ENCODE data around the gene RING1.

The RING1 gene

DNA sequence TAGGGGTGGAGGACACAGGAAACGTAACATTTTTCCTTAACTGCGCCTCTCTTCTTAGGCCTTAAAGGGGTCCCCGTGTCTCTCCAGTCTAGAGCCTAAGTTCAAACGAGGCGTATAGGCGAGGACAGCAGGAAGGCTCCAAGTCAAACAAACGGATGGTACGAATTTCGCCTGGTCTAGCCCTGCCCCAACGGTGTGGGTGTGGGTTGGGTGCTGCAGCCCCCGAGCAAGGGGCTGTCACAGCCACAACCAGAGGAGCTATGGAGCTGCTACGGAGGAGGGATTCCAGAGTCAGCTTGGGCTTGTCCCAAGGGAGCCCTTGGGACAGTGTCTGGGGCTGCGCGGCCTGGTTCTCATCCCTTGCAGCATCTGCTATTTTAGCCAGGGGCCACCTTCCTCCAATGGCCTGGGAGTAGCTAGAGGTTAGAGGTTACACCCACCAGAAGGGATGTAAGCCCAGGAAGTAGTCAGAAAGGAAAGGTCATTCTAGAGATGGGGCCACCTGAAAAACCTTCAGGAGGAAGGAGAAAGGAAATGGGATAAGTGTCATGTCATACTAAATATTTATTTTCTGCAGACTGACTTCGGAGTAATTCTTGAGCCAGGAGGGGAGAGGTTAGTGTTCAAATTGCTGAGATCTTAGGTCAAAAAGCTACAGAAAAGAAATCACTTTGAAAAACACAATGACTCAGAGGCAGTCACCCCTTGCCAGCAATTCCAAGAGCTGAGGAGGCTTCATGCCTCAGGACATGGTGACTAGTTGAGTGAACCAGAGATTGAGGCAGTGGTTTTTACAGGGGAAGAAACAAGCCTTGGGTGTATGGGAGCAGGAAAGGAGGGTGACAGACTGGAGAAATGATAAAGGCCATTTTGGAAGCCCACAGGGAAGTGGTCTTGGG is 41.7 kb downstream of the RING1 start:
- DNase-seq, result no peak

GRCh38 chr6:33250731-33251130 is 42.4 kb downstream of the RING1 start:
- no peak for DNase-seq

DNA sequence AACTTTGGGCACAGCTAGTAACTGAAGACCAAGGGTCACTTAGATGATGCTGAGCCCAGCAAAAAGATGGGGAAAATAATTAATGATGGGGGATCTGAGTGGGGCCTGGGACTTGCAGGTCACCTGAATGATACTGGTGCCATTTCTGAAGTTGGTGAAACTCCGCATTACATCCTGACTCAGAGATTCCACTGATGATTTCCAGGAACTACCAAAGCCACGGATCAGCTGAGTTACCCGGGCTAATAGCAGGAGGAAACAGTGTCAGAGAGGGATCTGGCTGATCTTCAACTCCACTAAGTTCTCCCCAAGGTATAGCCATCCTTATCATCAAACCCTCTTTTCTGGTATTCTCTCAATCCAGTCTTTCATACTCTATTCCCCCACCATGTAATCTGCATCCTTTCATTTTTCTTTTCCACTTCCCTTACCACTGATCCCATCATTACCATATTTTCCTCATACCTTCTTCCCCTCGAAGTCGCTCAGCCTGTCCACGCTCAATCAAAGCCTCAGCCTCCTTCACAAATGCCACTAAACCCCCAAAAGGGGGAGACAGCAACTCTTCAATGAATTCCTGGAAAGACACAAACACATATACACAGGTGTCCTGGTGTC is 43.2 kb downstream of the RING1 start:
- no peak for DNase-seq

DNA sequence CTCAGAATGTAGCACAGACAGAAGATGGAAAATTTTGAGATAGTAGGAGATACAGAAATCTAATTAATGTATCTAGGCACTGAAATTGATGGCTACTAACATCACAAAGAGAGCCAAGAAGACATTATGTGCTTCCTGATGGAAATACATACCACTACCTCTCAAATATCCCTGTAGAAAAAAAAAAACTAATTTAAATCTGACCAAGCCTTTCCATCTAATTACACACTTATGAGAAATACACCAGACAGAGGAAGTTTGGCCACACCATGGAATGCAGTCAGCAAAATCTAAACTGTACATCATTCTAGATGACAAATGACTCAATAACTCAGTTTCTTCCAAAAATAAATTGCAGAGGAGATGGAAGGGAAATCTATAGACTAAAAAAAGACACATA is 44.5 kb downstream of the RING1 start:
- no peak for DNase-seq

GRCh38 chr6:33254591-33254990 is 46.3 kb downstream of the RING1 start:
- DNase-seq, result no peak

- no peak for DNase-seq
Measured at GRCh38 chr6:33259032-33259431, 50.7 kb downstream of the RING1 start.

Data from DMS 273 treated with DMSO at 0.1 percent for 48 hours (cell line).